ENCODE measurements around the gene UNC5A.

DNA sequence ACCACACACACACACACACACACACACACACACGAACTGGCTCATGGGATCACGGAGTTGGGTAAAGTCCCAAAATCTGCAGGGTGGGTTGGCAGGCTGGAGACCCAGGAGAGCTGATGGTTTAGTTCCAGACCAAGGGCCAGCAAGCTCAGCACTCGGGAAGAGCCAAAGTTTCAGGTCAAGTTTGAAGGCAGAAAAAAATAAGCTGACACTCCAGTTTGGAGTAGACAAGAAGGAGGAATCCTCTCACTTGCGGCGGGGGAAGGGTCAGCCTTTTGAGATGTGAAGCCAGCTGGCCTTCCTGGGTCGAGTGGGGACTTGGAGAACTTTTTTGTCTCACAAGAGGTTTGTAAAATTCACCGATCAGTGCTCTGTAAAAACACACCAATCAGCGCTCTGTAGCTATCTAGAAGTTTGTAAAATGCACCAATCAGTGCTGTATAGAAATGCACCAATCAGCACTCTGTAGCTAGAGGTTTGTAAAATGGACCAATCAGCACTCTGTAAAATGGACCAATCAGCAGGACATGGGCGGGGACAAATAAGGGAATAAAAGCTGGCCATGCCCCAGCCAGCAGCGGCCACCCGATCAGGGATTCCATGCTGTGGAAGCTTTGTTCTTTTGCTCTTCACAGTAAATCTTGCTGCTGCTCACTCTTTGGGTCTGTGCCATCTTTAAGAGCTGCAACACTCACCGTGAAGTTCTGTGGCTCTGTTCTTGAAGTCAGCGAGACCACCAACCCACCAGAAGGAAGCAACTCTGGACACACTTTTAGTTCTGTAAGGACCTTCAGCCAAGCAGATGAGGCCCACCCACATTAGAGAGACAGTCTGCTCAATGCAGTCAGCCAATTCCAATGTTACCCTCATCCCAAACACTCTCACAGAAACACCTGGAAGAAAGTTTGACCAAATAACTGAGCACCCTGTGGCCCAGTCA, 37.8 kb upstream of the UNC5A start:
- TF ChIP-seq POLR2AphosphoS5 (IDR thresholded peaks at IDR 0.05; ENCODE audit: borderline replicate concordance, low read depth, low read length) (no peak), EZH2 (IDR thresholded peaks at IDR 0.05) (no peak)

Measured in SK-N-MC (cell line).